HL-60 (cell line): ENCODE results near the gene PES1.
"Not testable (repeated sequence)": the region's sequence is repeated elsewhere in the genome, so short reads cannot be mapped to it uniquely, and the experiment has no call there.

ENCODE experiments used
- DNase-seq, 2 experiments: peaks; one replicate each; pipeline ENCODE4 v3.0.0-alpha.2; 2010 to 2020; ENCODE audit warnings: low read depth in 1 of 2, low spot score in 1 of 2
- H3K27ac ChIP-seq: fragments of 250-450 bp; sonication (Bioruptor Pico); replicated peaks from 2 replicates; pipeline ENCODE4 v1.5.1; 2020; ENCODE audit warnings: mild to moderate bottlenecking, moderate library complexity
- H3K27me3 ChIP-seq: fragments of 250-450 bp; sonication (Bioruptor Pico); 2 replicates; pipeline ENCODE4 v1.5.1; 2021; ENCODE audit warnings: mild to moderate bottlenecking, moderate library complexity; ENCODE audit not compliant: insufficient read depth, poor library complexity, severe bottlenecking
- H3K4me3 ChIP-seq: replicated peaks from 2 replicates; pipeline ENCODE4 v1.5.1; 2011; ENCODE audit warnings: mild to moderate bottlenecking, control low read depth, low read length; ENCODE audit not compliant: insufficient read depth
- GABPA ChIP-seq: IDR thresholded peaks from 2 replicates; pipeline ENCODE4 v1.6.1; 2012; ENCODE audit warnings: low read depth
- POLR2AphosphoS5 ChIP-seq: IDR thresholded peaks from 2 replicates; pipeline ENCODE4 v1.6.1; 2012; ENCODE audit warnings: low read depth
- REST ChIP-seq: IDR thresholded peaks from 2 replicates; pipeline ENCODE4 v1.6.1; 2012; ENCODE audit warnings: low read depth; ENCODE audit not compliant: insufficient replicate concordance
- SPI1 ChIP-seq: IDR thresholded peaks from 2 replicates; pipeline ENCODE4 v1.6.1; 2012; ENCODE audit warnings: low read depth, mild to moderate bottlenecking, borderline replicate concordance
- TF ChIP-seq, protein P1 (sequence below): IDR thresholded peaks from one replicate; pipeline ENCODE4 v1.5.1; 2011; ENCODE audit warnings: low read length, control low read depth, inconsistent platforms; ENCODE audit not compliant: insufficient read depth

The PES1 gene

DNA sequence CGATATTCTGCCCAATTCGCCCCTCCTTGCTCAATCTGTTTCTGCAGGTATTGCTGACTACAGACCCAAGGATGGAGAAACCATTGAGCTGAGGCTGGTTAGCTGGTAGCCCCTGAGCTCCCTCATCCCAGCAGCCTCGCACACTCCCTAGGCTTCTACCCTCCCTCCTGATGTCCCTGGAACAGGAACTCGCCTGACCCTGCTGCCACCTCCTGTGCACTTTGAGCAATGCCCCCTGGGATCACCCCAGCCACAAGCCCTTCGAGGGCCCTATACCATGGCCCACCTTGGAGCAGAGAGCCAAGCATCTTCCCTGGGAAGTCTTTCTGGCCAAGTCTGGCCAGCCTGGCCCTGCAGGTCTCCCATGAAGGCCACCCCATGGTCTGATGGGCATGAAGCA, 34.7 kb upstream of the PES1 start:
- no peak overlapping the region for H3K27ac ChIP-seq
- TF ChIP-seq REST (no peak), POLR2AphosphoS5 (no peak), GABPA (no peak), SPI1 (no peak)
- TF ChIP-seq, protein P1, sequence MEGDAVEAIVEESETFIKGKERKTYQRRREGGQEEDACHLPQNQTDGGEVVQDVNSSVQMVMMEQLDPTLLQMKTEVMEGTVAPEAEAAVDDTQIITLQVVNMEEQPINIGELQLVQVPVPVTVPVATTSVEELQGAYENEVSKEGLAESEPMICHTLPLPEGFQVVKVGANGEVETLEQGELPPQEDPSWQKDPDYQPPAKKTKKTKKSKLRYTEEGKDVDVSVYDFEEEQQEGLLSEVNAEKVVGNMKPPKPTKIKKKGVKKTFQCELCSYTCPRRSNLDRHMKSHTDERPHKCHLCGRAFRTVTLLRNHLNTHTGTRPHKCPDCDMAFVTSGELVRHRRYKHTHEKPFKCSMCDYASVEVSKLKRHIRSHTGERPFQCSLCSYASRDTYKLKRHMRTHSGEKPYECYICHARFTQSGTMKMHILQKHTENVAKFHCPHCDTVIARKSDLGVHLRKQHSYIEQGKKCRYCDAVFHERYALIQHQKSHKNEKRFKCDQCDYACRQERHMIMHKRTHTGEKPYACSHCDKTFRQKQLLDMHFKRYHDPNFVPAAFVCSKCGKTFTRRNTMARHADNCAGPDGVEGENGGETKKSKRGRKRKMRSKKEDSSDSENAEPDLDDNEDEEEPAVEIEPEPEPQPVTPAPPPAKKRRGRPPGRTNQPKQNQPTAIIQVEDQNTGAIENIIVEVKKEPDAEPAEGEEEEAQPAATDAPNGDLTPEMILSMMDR, result no peak
- no peaks in the 10 kb centered on the region for H3K27me3 ChIP-seq
- H3K4me3 ChIP-seq, result no peak overlapping the region
- no peak for DNase-seq

DNA sequence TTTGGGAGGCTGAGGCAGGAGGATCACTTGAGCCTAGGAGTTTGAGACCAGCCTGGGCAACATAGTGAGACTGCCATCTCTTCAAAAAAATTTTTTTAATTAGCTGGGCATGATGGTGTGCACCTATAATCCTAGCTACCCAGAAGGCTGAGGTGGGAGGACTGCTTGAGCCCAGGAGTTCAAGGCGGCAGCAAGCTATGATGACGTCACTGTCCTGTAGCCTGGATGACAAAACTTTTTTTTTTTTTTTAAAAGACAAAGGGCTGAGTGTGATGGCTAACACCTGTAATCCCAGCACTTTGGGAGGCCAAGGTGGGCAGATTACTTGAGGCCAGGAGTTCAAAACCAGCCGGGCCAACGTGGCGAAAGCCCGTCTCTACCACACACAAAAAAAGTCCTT, 28.2 kb upstream of the PES1 start:
- not testable (repeated sequence) for DNase-seq, H3K27ac ChIP-seq, H3K27me3 ChIP-seq, H3K4me3 ChIP-seq

GRCh38 chr22:30617819-30618218, 26.1 kb upstream of the PES1 start:
- no peak overlapping the region for H3K4me3 ChIP-seq
- no peak for DNase-seq
- TF ChIP-seq REST (no peak), SPI1 (no peak), GABPA (no peak), POLR2AphosphoS5 (no peak)
- TF ChIP-seq, protein P1, result no peak
- no peaks in the 10 kb centered on the region for H3K27me3 ChIP-seq
- no peak overlapping the region for H3K27ac ChIP-seq

GRCh38 chr22:30615543-30615954, 23.8 kb upstream of the PES1 start:
- TF ChIP-seq GABPA (no peak), SPI1 (peak; percentile 35; the same call in 1 of the 2 replicates)
- DNase-seq, result no peak
- Histone ChIP-seq H3K4me3 (no peak overlapping the region), H3K27me3 (no peaks in the 10 kb centered on the region), H3K27ac (no peak overlapping the region)

DNA sequence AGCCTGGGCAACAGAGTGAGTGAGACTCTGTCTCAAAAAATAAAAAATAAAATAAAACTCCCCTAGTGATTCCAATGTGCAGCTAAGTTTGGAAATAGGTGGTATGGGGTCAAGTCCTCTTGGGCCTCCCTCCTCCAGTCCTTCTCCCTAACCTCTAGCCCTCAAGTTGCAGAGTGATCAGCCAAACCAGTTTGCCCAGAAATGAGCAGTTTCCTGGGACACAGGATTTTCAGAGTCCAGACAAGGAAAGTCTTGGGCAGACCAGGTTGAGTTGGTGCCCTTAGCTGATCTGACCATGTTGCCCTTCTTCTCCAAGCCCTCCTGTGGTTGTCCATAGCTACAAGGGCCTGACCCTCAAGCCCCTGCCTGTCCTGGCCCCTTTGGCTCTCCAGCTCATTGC, 23.2 kb upstream of the PES1 start:
- no peaks in the 10 kb centered on the region for H3K27me3 ChIP-seq
- H3K27ac ChIP-seq, result no peak overlapping the region
- no peak for DNase-seq
- no peak overlapping the region for H3K4me3 ChIP-seq
- TF ChIP-seq POLR2AphosphoS5 (no peak), SPI1 (no peak)
